ENCODE measurements around the gene ERCC6L2. TPM values are rescaled to one million over a fixed set of nuclear protein-coding genes. Genes with fewer than 3 reads are reported as not detected.

ERCC6L2 gene
- total RNA-seq, 2 experiments from 2014 or later: 42.3 to 42.5 TPM

GRCh38 chr9:95981761-95982390, 106.4 kb downstream of the ERCC6L2 start:
- Mint-ChIP-seq H3K27ac (peak overlapping the region; percentile 46), H3K36me3 (peaks cover 42% of the 10 kb centered on the region), H3K27me3 (no peaks in the 10 kb centered on the region), H3K9me3 (no peaks in the 10 kb centered on the region), H3K4me1 (peaks cover 18% of the 10 kb centered on the region), H3K4me3 (peak overlapping the region; percentile 35)
- DNase-seq (no peak), ATAC-seq (ENCODE audit: low read depth) (peak; percentile 93)
- POLR2A ChIA-PET: interaction anchor here (0.6 to 2.2 kb wide), 4 partner anchors 19 to 32 kb away, joined by 3 to 10 read pairs (median 4); no protein-coding TSS in a partner anchor

- no peak for ATAC-seq (ENCODE audit: low read depth)
- POLR2A ChIA-PET: no interaction called here
Observed at GRCh38 chr9:95985440-95986055, 110.1 kb downstream of the ERCC6L2 start.

GRCh38 chr9:95989297-95989696, 113.8 kb downstream of the ERCC6L2 start:
- H3K27ac Mint-ChIP-seq: no peak overlapping the region
- DNase-seq: no peak
- peaks cover 36% of the 10 kb centered on the region for H3K36me3 Mint-ChIP-seq
- no peak overlapping the region for H3K4me3 Mint-ChIP-seq
- ATAC-seq (ENCODE audit: low read depth): no peak
- no peaks in the 10 kb centered on the region for H3K27me3 Mint-ChIP-seq
- peaks cover 5% of the 10 kb centered on the region for H3K9me3 Mint-ChIP-seq
- H3K4me1 Mint-ChIP-seq: no peaks in the 10 kb centered on the region
- POLR2A ChIA-PET: interaction anchor here (1.9 kb wide), 1 partner anchor 21 kb away, joined by 4 read pairs; no protein-coding TSS in a partner anchor

More at GRCh38 chr9:95985440-95986055, 110.1 kb downstream of the ERCC6L2 start:
- H3K27me3 Mint-ChIP-seq: no peaks in the 10 kb centered on the region
- no peak overlapping the region for H3K4me3 Mint-ChIP-seq
- no peak overlapping the region for H3K27ac Mint-ChIP-seq
- peaks cover 41% of the 10 kb centered on the region for H3K36me3 Mint-ChIP-seq
- DNase-seq: no peak
- peaks cover 15% of the 10 kb centered on the region for H3K4me1 Mint-ChIP-seq
- H3K9me3 Mint-ChIP-seq: peaks cover 5% of the 10 kb centered on the region

GRCh38 chr9:95991326-95991725, 115.8 kb downstream of the ERCC6L2 start:
- ATAC-seq (ENCODE audit: low read depth) (no peak), DNase-seq (no peak)
- POLR2A ChIA-PET: no interaction called here
- Mint-ChIP-seq H3K4me1 (peaks cover 5% of the 10 kb centered on the region), H3K4me3 (no peak overlapping the region), H3K36me3 (peaks cover 34% of the 10 kb centered on the region), H3K27me3 (no peaks in the 10 kb centered on the region), H3K9me3 (peaks cover 7% of the 10 kb centered on the region), H3K27ac (no peak overlapping the region)

- peaks cover 7% of the 10 kb centered on the region for H3K4me1 Mint-ChIP-seq
- H3K9me3 Mint-ChIP-seq: peaks cover 7% of the 10 kb centered on the region
- H3K4me3 Mint-ChIP-seq: no peak overlapping the region
- H3K27me3 Mint-ChIP-seq: no peaks in the 10 kb centered on the region
- peaks cover 30% of the 10 kb centered on the region for H3K36me3 Mint-ChIP-seq
- ATAC-seq (ENCODE audit: low read depth) (no peak), DNase-seq (no peak)
- no peak overlapping the region for H3K27ac Mint-ChIP-seq
- POLR2A ChIA-PET: no interaction called here
Observed at GRCh38 chr9:95992536-95992935, 117.0 kb downstream of the ERCC6L2 start.

- H3K9me3 Mint-ChIP-seq: peaks cover 4% of the 10 kb centered on the region
- H3K27ac Mint-ChIP-seq: no peak overlapping the region
- POLR2A ChIA-PET: no interaction called here
- H3K4me1 Mint-ChIP-seq: peaks cover 7% of the 10 kb centered on the region
- H3K4me3 Mint-ChIP-seq: no peak overlapping the region
- no peak for ATAC-seq (ENCODE audit: low read depth)
- peaks cover 30% of the 10 kb centered on the region for H3K36me3 Mint-ChIP-seq
- no peaks in the 10 kb centered on the region for H3K27me3 Mint-ChIP-seq
- DNase-seq: no peak
Observed at GRCh38 chr9:95993337-95993736, 117.8 kb downstream of the ERCC6L2 start.

- ATAC-seq (ENCODE audit: low read depth): no peak
- Mint-ChIP-seq H3K4me1 (peaks cover 7% of the 10 kb centered on the region), H3K27me3 (no peaks in the 10 kb centered on the region), H3K27ac (no peak overlapping the region), H3K9me3 (peaks cover 11% of the 10 kb centered on the region), H3K36me3 (peaks cover 38% of the 10 kb centered on the region), H3K4me3 (no peak overlapping the region)
- no peak for DNase-seq
- POLR2A ChIA-PET: no interaction called here
Observed at GRCh38 chr9:95999390-95999789, 123.9 kb downstream of the ERCC6L2 start.

- peaks cover 27% of the 10 kb centered on the region for H3K36me3 Mint-ChIP-seq
- no peak overlapping the region for H3K27ac Mint-ChIP-seq
- H3K4me3 Mint-ChIP-seq: no peak overlapping the region
- H3K27me3 Mint-ChIP-seq: no peaks in the 10 kb centered on the region
- no peak for ATAC-seq (ENCODE audit: low read depth)
- H3K4me1 Mint-ChIP-seq: peaks cover 10% of the 10 kb centered on the region
- POLR2A ChIA-PET: no interaction called here
- peaks cover 9% of the 10 kb centered on the region for H3K9me3 Mint-ChIP-seq
- DNase-seq: no peak
Observed at GRCh38 chr9:96004379-96004778, 128.9 kb downstream of the ERCC6L2 start.

- H3K9me3 Mint-ChIP-seq: peaks cover 9% of the 10 kb centered on the region
- POLR2A ChIA-PET: interaction anchor here (1.3 to 4.4 kb wide), 2 partner anchors 25 to 131 kb away, joined by 3 to 30 read pairs; partner anchors contain the start of gene ERCC6L2
- H3K27ac Mint-ChIP-seq: no peak overlapping the region
- ATAC-seq (ENCODE audit: low read depth) (no peak), DNase-seq (no peak)
- H3K36me3 Mint-ChIP-seq: peaks cover 25% of the 10 kb centered on the region
- peaks cover 27% of the 10 kb centered on the region for H3K4me1 Mint-ChIP-seq
- H3K27me3 Mint-ChIP-seq: no peaks in the 10 kb centered on the region
- H3K4me3 Mint-ChIP-seq: no peak overlapping the region
Observed at GRCh38 chr9:96006296-96006879, 130.9 kb downstream of the ERCC6L2 start.

GRCh38 chr9:96006961-96007360, 131.5 kb downstream of the ERCC6L2 start:
- POLR2A ChIA-PET: interaction anchor here (1.3 to 4.4 kb wide), 2 partner anchors 26 to 131 kb away, joined by 3 to 30 read pairs; partner anchors contain the start of gene ERCC6L2
- Mint-ChIP-seq H3K27me3 (no peaks in the 10 kb centered on the region), H3K36me3 (peaks cover 29% of the 10 kb centered on the region), H3K27ac (no peak overlapping the region), H3K4me1 (peaks cover 30% of the 10 kb centered on the region), H3K9me3 (peaks cover 9% of the 10 kb centered on the region), H3K4me3 (no peak overlapping the region)
- ATAC-seq (ENCODE audit: low read depth) (no peak), DNase-seq (no peak)

GRCh38 chr9:96008502-96009222, 133.2 kb downstream of the ERCC6L2 start:
- peaks cover 37% of the 10 kb centered on the region for H3K4me1 Mint-ChIP-seq
- DNase-seq (no peak), ATAC-seq (ENCODE audit: low read depth) (no peak)
- H3K4me3 Mint-ChIP-seq: no peak overlapping the region
- H3K27me3 Mint-ChIP-seq: no peaks in the 10 kb centered on the region
- no peaks in the 10 kb centered on the region for H3K9me3 Mint-ChIP-seq
- peak overlapping the region; percentile 92 for H3K27ac Mint-ChIP-seq
- peaks cover 22% of the 10 kb centered on the region for H3K36me3 Mint-ChIP-seq
- POLR2A ChIA-PET: interaction anchor here (1.4 to 4.4 kb wide), 4 partner anchors 12 to 133 kb away, joined by 4 to 35 read pairs (median 20); partner anchors contain the start of gene ERCC6L2

GRCh38 chr9:96009223-96009602, 133.7 kb downstream of the ERCC6L2 start:
- H3K36me3 Mint-ChIP-seq: peaks cover 23% of the 10 kb centered on the region
- ATAC-seq (ENCODE audit: low read depth) (no peak), DNase-seq (no peak)
- H3K9me3 Mint-ChIP-seq: no peaks in the 10 kb centered on the region
- peak overlapping the region; percentile 64 for H3K4me3 Mint-ChIP-seq
- no peaks in the 10 kb centered on the region for H3K27me3 Mint-ChIP-seq
- H3K4me1 Mint-ChIP-seq: peaks cover 40% of the 10 kb centered on the region
- peak overlapping the region; percentile 92 for H3K27ac Mint-ChIP-seq
- POLR2A ChIA-PET: interaction anchor here (0.8 to 4.4 kb wide), 7 partner anchors 11 to 499 kb away, joined by 3 to 35 read pairs (median 4); partner anchors contain the start of gene ERCC6L2

Data from activated naive CD8-positive, alpha-beta T cell treated with anti-CD3 and anti-CD28 coated beads, Interleukin-2, amount 10 ng/mL, durations not matched to agents 7 days and 5 days (primary cell).